ENCODE results near the gene SH3BP5.

SH3BP5 gene

DNA sequence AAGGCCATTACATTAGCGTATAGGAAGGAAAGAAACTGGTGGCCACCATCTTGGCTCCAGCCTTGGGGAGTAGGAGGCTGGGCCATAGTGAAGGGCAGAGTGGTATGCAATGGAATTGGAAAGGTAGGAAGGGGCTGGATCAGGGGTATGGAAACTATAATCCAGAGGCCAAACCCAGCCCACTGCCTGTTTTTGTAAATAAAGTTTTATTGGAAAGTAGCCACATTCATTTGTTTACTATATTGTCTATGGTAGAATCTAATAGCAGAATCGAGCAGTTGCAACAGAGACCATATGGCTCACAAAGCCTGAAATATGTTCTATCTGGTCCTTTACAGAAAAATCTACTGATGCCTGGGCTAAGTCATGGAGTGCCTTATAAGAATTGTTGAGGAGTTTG, 14.1 kb upstream of the SH3BP5 start:
- no peak for DNase-seq

DNA sequence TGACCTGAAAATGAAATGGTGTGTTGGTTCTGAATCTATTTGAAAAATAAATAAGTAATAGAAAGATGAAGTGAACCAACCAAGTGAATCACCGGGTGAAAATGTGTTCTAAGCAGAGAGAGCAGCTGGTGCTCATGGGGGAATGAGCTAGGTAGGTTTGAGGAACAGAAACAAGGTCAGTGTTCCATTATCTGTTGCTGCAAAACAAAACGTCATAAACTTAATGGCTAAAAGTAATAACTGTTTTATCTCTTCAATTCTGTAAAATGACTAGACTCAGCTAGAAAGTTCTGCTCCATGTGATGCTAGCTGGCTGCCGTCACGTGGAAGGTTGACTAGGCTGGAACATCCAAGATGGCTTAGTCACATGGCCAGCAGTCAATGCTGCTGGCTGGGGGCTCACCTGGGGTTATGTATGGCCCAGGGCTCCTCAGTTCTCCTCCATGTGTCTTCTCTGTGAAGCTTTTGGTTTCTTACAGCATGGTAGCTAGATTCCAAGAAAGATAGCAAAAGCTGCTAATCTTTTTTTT, 13.3 kb upstream of the SH3BP5 start:
- no peak for DNase-seq

DNA sequence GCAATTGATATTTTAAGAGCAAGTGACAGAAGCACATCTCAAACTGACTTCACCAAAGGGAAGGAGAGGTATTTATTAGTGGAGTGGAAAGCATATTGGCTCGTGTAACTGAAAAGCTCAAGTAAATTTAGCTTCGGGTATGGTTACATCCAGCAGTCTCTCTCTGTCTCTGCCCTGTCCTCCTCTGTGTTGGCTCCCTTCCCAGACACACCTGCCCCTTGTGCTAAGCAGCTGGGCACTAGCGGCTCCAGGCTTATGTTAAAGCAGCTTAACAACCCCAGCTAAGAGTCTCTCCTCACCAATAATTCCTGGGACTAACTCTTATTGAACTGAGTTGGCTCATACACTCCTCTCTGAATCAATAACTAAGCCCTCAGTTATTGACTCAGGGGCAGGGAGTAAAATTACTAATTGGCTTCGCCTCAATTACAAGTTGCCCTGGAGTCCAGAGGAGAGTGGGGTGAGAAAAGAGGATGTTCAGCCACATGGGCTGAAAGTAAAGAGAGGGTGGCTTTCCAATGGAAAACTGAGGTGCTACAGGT, 12.8 kb upstream of the SH3BP5 start:
- peak; percentile 44 for DNase-seq

DNA sequence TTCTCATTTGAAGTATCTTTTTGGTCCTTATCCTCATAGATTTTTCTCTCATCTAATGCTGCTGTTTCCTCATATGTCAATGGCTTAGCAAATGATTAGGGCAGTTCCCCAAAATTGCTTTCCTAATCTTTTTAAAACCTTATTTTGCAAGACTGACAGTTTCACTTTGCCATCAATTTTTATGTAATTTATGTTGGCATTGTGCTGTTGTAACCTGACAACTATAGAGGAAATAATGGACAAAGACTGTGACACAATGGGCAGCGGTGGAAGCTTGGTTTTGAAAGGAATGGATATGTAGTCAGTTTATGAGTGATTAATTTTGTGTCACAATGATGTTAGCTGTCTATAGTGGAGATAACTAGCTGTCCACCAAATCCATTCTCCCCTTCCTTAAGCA, 10.6 kb upstream of the SH3BP5 start:
- DNase-seq = no peak

DNA sequence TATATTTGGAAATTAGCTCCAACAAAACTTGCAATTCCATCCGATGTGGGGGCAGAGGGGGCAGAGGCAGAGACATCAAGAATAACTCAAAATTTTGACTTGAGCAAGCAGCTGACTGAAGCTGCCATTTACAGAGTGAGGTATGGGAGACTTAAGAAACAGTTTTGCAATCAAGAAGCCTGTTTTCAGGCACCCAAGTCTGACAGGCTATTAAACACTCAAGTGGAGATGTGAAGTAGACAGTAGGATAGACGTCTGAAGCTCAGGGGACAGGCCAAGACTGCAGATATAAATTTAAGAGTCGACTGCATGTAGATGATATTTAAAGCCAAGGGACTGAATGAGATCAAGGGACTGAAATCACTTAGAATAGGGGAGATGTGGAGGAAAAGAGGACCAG, 9.9 kb upstream of the SH3BP5 start:
- DNase-seq = no peak

GRCh38 chr3:15341030-15341726, 8.8 kb upstream of the SH3BP5 start:
- no peak for DNase-seq

DNA sequence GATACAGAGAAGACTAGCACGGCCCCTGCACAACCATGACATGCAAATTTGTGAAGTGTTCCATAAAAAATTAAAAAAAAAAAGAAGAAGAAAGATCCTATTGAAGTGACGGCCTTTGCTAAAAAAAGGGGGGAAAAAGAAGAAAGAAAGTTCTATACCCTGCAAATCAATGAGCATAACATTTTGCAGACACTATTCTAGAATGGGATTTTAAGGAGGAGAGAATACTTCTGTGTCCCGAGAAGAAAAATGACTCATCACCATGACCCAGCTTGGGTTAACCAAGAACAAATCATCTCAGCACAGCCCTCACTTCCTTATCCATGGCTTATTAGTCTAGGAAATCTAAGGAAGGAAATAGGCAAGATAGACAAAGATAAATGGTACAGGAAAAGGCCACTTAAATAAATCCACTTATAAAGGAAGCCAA, 7.4 kb upstream of the SH3BP5 start:
- DNase-seq = no peak

DNA sequence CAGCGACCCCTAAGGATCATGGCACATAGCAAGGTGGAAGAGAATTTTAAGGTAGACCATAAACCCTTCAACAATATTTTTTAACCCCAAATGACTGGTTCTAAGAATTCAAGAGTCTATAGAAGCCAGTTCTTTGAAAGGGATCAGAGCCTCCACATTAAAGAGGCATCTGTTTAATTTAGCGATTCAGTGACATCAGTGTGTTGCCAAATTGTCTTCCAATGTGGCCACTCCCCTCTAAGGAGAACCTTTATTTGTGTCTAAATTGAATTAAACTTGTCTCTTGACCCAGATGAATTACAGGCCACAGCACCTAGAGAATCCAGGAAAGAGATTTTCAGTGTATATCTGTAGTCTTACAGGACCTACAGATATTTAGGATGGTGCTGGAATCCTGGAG, 6.6 kb upstream of the SH3BP5 start:
- DNase-seq = no peak

DNA sequence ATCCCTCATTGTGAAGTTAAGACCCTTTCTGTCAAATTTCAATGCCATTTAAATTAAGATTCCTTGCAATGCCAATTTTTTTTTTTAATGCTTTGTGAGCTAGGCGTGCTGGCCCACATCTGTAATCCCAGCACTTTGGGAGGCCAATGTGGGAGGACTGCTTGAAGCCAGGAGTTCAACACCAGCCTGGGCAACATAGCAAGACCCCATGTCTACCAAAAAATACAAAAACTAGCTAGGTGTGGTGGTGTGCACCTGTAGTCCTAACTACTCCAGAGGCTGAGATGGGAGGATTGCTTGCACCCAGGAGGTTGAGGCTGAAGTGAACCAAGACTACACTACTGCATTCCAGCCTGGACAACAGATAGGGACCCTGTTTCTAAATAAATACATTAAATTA, 5.6 kb upstream of the SH3BP5 start:
- DNase-seq = no peak

- no peak for DNase-seq
These were observed 3.7 kb upstream of the SH3BP5 start for GRCh38 chr3:15336057-15336456.

DNA sequence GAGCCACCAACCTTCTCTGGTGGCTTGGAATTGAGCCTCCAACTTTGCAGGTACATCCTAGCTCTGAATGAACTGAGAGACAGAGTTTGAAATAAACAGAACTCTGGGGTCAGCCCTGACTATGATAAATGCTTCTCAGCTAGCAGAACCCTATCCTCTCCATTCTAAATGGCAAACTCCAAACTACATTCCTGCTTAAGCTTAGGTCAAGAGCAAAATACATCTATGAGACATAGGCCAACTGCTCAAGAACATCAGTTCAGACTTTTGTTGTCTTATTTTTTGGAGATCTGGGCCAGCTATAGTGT, 1.5 kb upstream of the SH3BP5 start:
- no peak for DNase-seq

- DNase-seq = no peak
These were observed 941 bp upstream of the SH3BP5 start for GRCh38 chr3:15333099-15333955.

- no peak for DNase-seq
These were observed 581 bp downstream of the SH3BP5 start for GRCh38 chr3:15331606-15332404.

DNA sequence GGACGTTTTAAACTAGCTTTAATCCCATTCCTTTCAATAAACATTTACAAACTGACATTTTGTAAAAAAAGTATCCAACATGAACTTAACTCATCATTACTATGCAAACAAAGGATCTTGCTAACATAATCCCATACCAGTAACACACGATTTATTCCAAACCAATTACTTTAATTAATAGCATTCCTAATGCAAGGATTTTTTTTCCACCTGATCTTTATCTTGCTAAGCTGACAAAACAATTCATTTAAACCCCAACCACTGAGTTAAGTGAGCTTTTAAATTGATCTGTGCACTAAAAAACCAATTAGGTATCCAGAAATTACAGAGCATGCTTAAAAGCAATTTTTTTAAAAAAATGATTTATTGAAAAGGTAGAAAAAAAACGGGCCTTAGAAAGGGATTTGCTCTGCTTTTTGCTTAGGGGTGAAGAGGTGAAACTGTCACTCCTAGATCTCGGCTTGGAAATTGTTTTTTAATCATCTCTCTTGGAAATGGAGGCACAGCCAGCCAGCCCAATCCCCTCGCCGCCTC, 1.2 kb downstream of the SH3BP5 start:
- no peak for DNase-seq

GRCh38 chr3:15330031-15330596, 2.3 kb downstream of the SH3BP5 start:
- peak; percentile 25 for DNase-seq

DNA sequence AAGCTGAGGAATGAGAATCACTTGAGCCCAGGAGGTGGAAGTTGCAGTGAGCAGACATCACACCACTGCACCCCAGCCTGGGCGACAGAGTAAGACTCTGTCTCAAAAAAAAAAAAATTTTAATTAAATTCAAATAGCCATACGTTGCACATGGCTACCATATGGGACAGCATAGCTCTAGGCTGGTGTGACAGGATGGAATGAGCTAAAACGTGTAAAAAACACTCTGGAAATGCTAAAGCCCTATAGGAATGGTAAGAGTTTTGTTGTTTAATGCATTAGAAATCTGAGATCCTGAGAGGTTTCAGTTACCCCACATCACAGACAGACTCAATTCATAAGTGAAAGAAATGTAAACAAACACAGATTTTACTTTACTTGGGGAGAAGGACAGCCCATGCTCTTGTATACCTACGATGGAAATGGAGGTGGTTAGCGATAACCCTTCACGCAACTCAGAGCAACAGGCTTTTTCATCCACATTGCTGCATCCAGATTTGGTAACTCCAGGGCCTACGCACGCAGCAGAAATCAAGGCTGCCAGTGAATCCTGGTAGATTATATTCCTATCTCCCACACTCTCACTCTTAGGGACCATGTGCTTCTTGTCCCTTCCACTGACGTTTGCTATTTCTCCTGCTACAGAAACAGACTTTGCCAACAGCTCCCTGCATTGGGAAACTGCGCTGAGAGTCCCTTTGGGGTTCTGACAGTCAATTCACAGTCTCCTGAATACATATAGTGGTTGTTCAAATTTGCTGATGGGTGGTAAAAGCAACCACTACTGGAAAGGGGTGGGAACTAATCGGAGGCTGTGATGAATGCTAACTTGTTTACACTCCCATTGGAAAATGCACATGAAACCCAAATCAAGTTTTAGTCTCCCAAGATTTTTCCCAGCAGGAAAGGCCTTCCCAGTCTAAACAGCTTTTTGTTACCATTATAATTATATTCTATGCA, 3.1 kb downstream of the SH3BP5 start:
- no peak for DNase-seq

- DNase-seq = no peak
These were observed 4.4 kb downstream of the SH3BP5 start for GRCh38 chr3:15327941-15328340.

GRCh38 chr3:15326673-15327072, 5.7 kb downstream of the SH3BP5 start:
- no peak for DNase-seq

DNA sequence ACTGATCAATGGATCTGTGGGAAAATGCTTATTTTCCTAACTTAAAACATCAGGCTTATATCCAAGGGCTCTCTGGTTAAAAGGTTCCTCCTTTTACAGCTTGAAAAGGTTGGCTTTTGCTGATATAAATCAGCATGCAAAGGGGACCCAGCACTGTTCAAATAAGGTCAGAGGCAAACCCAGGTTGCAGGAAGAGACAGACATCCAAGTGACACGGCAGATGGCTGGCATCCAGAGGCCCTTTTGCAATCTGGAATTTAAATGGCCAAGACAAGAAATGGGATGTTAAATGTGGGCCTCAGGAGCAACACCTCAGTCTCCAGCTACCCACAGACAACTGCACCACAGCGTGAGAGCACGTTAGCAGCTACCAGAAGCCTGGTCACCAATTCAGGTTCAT, 6.3 kb downstream of the SH3BP5 start:
- no peak for DNase-seq

DNA sequence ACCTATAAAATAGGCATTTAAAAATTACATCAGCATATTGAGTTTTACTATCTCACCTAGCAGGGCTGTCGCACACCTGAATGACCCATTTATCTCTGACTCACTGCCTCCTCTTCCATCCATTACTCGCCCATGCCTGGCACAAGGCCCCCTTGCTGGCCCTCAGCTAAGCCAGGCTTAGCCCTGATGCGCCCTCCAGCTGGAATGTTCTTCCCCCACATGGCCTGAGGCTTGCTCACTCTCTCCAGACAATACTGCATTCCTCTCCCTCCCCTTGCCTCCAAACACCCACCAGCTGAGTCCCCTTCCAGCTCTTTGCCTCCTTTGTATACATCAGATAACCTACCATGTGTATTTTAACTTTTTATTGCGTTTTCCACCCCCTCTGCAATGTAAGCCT, 7.2 kb downstream of the SH3BP5 start:
- DNase-seq = no peak

DNA sequence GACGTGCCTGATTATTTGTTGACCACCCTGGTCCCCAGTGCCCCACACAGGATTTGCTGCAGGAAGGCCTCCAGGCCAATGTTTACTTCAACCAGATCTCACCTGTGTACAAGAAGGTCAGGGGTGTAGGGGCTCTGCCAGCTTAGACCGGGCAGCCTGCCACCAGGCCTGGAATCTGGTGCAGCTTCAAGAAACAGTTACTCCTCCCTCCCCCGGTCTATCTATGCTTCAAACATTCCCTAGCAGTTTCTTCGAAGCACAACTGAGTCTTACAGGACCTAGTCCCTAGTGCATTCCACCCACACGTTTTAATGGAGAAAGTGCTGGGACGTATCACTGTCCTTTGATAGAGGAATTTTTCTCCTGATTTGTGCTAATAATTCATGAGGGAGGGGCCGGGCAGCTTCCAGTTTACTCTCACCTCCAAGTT, 8.0 kb downstream of the SH3BP5 start:
- DNase-seq = no peak
